HG02588 (cell line): ENCODE measurements around the gene CHCHD10.
"Not testable (repeated sequence)": the region's sequence is repeated elsewhere in the genome, so short reads cannot be mapped to it uniquely, and the experiment has no call there.

Experiments
- ATAC-seq: cut with Tn5 transposase; IDR thresholded peaks from one replicate; pipeline ENCODE4 v1.9.1; 2021; ENCODE audit warnings: mild to moderate bottlenecking, moderate library complexity; ENCODE audit not compliant: unreplicated experiment

Gene CHCHD10

DNA sequence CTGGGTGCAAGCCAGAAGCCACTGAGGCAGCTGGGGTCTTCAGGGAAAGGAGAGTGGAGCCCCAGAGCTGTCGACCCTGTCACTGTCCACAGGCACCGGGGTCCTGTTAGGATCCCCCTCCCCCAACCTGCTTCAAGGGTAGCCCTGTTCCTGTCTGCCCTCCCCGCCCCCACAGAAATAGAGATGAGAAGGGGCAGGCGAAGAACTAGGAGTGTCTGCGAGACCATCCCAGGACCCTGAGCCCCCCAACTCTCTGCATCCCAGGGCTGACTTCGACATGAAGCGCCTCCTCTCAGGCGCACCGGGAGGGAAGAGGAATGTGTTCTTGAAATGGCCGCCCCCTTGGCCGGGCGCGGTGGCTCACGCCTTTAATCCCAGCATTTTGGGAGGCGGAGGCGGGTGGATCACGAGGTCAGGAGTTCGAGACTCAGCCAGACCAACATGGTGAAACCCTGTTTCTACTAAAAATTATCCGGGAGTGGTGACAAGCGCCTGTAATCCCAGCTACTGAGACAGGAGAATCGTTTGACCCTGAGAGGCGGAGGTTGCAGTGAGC lies 16.3 kb downstream of the CHCHD10 start:
- ATAC-seq: no peak

DNA sequence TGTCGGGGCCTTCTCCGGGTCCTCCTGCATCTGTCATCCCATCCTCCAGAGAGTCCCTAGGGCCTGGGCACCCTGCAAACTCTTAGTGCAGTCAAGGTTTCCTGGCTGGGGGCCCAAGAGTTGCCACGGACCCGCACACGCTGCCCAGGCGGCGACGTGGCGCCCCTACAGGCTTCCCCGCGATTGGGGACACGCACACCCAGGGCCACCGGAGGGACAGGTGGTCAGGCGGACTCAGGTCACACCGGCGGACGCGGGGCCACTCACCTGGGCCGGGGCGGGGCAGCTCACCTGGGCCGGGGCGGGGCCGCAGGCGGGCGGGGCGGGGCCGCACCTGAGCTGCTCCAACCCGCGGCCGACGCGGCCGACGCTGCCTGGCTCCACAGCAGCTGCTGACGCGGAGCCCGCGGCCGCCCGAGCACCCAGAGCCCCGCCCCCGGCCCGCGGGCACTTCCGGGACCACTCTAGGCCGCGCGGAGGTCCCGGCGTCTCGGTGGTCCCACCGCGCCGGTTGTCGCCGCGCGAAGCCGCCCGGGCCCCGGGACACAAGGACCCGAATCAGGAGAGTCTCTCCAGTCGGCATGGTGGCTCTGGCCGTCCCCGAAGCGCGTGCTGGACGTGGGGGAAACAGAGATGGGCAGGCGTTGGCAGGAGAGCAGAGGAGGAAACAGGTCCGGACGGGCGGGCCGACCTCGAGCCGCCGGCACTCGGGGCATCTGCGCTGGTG lies 16.9 kb downstream of the CHCHD10 start, which contains the start of gene ZNF70:
ZNF70 (minus strand) TSS at position 399 of the 727 bp plus-strand sequence. CDS start 5,972 bp downstream, outside the sequence.
- ATAC-seq: peak; percentile 83

DNA sequence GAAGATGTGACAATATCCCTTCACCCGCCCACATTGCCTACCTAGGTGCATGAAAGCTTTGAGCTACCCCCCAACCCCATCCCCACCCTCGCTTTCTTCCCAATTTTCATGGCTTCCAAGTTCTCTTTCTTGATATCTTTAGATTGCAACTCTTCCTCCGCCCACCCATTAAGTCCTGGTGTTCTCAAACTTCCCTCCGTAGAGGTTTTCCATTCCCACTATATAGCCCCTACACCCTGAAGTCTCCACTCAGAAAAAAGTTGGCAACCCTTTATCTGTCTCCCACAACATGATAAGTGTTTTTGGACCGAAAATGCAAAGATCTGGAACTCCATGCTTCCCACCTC lies 17.4 kb downstream of the CHCHD10 start:
- ATAC-seq: no peak

GRCh38 chr22:23749841-23750301 lies 17.9 kb downstream of the CHCHD10 start:
- ATAC-seq: no peak

DNA sequence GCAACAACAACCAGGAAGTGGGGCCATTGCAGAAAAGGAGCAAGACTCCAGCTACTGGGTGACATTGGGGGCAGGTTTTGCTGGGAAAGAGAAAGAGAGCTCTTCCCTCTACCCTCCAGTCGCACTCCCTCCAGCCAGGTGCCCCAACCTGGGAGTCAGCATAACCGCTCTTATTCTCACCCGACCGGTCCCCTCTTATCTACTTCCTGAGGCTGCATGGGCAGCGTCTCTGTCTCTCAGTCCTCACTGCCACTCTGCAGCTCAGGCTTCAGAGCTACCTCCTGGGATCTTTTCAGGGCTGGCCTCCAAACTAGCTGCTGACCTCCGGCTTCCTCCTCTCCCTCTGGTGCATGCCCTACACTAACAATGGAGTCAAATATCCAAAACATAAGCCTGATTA lies 22.0 kb downstream of the CHCHD10 start:
- ATAC-seq: no peak

- ATAC-seq: no peak
Measured at GRCh38 chr22:23744485-23744884, 23.3 kb downstream of the CHCHD10 start.

DNA sequence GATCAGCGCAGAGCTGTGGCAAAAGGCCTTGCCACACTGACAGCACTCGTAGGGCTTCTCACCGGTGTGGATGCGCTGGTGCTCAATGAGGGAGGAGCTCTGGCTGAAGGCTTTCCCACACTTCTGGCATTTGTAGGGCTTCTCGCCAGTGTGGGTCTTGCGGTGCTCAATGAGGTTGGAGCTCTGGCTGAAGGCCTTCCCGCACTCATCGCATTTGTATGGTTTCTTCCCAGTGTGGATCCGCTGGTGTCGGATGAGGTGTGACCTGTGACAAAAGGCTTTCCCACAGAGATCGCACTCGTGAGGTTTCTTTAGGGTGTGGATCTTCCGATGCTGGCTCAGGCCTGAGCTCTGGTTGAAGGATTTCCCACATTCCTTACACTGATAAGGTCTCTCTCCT lies 23.8 kb downstream of the CHCHD10 start:
- ATAC-seq: no peak

- no peak for ATAC-seq
Measured at GRCh38 chr22:23743303-23743705, 24.5 kb downstream of the CHCHD10 start.

GRCh38 chr22:23742505-23743264 lies 25.1 kb downstream of the CHCHD10 start:
- ATAC-seq: no peak

- no peak for ATAC-seq
Measured at GRCh38 chr22:23737696-23738095, 30.1 kb downstream of the CHCHD10 start.

GRCh38 chr22:23728108-23728507 lies 39.7 kb downstream of the CHCHD10 start:
- not testable (repeated sequence) for ATAC-seq

- no peak for ATAC-seq
Measured at GRCh38 chr22:23722724-23723123, 45.0 kb downstream of the CHCHD10 start.

DNA sequence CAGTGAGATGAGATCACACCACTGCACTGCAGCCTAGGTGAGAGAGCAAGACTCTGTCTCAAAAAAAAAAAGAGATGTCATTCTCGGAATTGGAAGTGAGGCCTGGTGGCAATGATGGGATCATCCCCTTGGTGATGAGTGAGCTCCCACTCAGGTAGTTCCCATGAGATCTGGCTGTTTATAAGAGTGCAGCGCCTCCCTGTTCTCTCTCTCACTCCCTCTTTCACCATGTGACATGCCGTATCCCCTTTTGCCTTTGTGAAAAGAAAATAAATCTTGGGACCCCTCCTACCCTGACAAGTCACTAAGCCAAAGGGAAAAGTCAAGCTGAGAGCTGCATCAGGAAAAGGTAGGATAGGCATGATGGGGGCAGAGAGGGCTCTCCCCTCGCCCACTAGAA lies 45.6 kb downstream of the CHCHD10 start:
- no peak for ATAC-seq

DNA sequence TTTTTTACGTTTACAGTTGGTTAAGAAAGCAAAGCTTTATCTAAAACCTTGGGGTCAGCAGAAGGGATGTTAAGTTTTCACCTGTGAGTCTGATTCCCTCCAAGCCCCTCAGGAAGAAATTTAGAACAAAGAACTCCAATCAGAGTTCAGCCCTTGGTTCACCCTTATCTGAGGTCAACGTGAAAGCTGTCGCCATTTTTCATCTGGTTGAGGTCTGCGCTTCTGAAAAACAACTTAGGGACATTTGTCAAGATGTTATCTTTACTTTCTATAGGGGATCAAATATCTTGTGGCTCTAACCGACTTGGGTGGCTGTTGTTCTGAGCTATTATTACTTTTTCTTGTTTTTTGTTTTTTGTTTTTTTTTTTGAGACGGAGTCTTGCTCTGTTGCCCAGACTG lies 46.9 kb downstream of the CHCHD10 start:
- ATAC-seq: no peak

DNA sequence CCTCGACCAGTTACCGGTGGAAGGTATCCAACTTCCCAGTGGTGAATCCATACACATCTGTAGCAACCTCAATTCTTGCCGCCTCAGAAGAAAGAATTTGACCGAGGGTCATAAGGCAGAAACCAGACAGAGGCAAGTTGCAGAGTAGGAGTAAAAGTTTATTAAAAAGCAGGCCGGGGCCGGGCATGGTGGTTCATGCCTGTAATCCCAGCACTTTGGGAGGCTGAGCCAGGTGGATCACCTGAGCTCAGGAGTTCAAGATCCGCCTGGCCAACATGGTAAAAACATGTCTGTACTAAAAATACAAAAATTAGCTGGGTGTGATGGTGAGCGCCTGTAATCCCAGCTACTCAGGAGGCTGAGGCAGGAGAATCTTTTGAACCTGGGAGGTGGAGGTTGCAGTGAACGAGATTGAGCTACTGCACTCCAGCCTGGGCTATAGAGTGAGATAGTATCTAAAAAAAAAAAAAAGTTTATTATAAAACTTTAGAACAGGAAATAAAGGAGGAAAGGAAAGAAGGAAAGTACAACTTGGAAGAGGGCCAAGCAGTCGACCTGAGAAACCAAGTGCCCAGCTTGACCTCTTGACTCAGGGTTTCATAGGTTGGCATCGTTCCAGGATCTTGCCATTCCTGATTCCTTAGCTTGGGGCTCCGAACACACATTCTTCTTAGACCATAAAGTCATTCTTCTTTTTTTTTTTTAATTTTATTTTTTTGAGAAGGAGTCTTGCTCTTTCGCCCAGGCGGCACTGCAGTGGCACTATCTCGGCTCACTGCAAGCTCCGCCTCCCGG lies 49.2 kb downstream of the CHCHD10 start:
- no peak for ATAC-seq

- ATAC-seq: peak; percentile 72
Measured at GRCh38 chr22:23716811-23717801, 50.7 kb downstream of the CHCHD10 start.
